Measurements from ENCODE around the gene GULP1. TPM values are rescaled to one million over a fixed set of nuclear protein-coding genes. Genes with fewer than 3 reads are reported as not detected.

Gene GULP1
- total RNA-seq, 1 experiment from 2014 or later: 140 TPM

GRCh38 chr2:188456114-188456909 is 164.6 kb downstream of the GULP1 start:
- H3K27me3 Mint-ChIP-seq (ENCODE audit: low read depth): no peaks in the 10 kb centered on the region
- H3K4me1 ChIP-seq (ENCODE audit: insufficient read depth, low read length): peaks cover 2% of the 10 kb centered on the region; the same call in 1 of the 2 replicates
- TF ChIP-seq CTCF (conservative IDR thresholded peaks at IDR 0.05): peak; percentile 61; the same call in 2 of the 3 replicates

More at GRCh38 chr2:188456114-188456909, 164.6 kb downstream of the GULP1 start:
- Histone ChIP-seq H3K23me2 (ENCODE audit: insufficient read length, low read depth, low read length, poor library complexity, severe bottlenecking) (no peaks in the 10 kb centered on the region), H2AFZ (ENCODE audit: low read length) (no peak overlapping the region), H3K27ac (ENCODE audit: insufficient read length, low read depth, low read length) (peak overlapping the region; percentile 82), H3K9me3 (ENCODE audit: control insufficient read depth, low read depth, low read length) (peaks cover 26% of the 10 kb centered on the region), H3K14ac (ENCODE audit: insufficient read depth, low read length) (0 out of 2 replicates have a peak overlapping the region, but pooled peaks have one; percentile 14), H2BK5ac (ENCODE audit: insufficient read length, low read length) (no peak overlapping the region), H3K4ac (ENCODE audit: low read depth, low read length) (no peak overlapping the region), H4K5ac (ENCODE audit: insufficient read length, low read depth, low read length) (no peak overlapping the region), H3K56ac (ENCODE audit: insufficient read length, low read depth, low read length) (no peak overlapping the region), H2BK12ac (ENCODE audit: insufficient read length, low read depth, low read length) (no peak overlapping the region), H3K23ac (ENCODE audit: insufficient read length, low read depth, low read length) (no peak overlapping the region), H2AK5ac (ENCODE audit: insufficient read length, low read length) (no peak overlapping the region), H3K79me2 (ENCODE audit: insufficient read depth, low read length) (peaks cover 16% of the 10 kb centered on the region; the same call in 1 of the 2 replicates), H3K18ac (ENCODE audit: insufficient read length, low read depth, low read length) (peak overlapping the region; percentile 8), H2BK15ac (ENCODE audit: low read depth, low read length) (no peak overlapping the region), H3K27me3 (ENCODE audit: insufficient read depth, low read length) (no peaks in the 10 kb centered on the region), H4K91ac (ENCODE audit: insufficient read length, low read depth, low read length) (no peak overlapping the region), H2BK120ac (ENCODE audit: low read depth, low read length, poor library complexity, severe bottlenecking) (no peak overlapping the region), H4K8ac (replicated peaks; ENCODE audit: insufficient read length, low read depth, low read length) (no peak overlapping the region), H3K4me2 (ENCODE audit: insufficient read depth, insufficient read length, low read length) (no peak overlapping the region), H3T11ph (ENCODE audit: low read length) (no peak overlapping the region), H4K20me1 (ENCODE audit: control insufficient read depth, insufficient read depth, insufficient read length) (no peaks in the 10 kb centered on the region), H2BK20ac (ENCODE audit: low read depth, low read length, poor library complexity, severe bottlenecking) (no peak overlapping the region), H3K9ac (ENCODE audit: extremely low read depth, insufficient read length, low read length) (no peak overlapping the region), H3K79me1 (ENCODE audit: insufficient read depth, low read depth, low read length, poor library complexity, severe bottlenecking) (peaks cover 3% of the 10 kb centered on the region)
- Mint-ChIP-seq H3K4me3 (peak overlapping the region; percentile 9 to 43; a peak in 3 of 5 replicates), H3K27ac (peak overlapping the region; percentile 67 to 97 (median 95)), H3K36me3 (ENCODE audit: insufficient read depth in 1 of 3, low read depth in 3 of 3) (peaks cover 75 to 91% (median 76%) of the 10 kb centered on the region in 3 experiments), H3K9me3 (peaks cover 50 to 66% of the 10 kb centered on the region in 2 experiments), H3K4me1 (peaks cover 41 to 55% of the 10 kb centered on the region in 2 experiments)
- peak; percentile 83 for DNase-seq
- no CpG with 5 or more reads among the region's 12 CpGs for WGBS (ENCODE audit: extremely low coverage, insufficient read length, low lambda C conversion rate)
